Adipocyte (in vitro differentiated cells): ENCODE measurements around the gene FBXW5.

ENCODE experiments used
- DNase-seq: peaks from one replicate; pipeline ENCODE4 v3.0.0-alpha.2; 2015; ENCODE audit warnings: low read depth
- H3K27me3 ChIP-seq: replicated peaks from 2 replicates; pipeline ENCODE4 v1.7.0; 2013; ENCODE audit warnings: mild to moderate bottlenecking, low read length, moderate library complexity; ENCODE audit not compliant: control insufficient read depth, insufficient read depth
- H3K36me3 ChIP-seq: 2 replicates; pipeline ENCODE4 v1.7.0; 2013; ENCODE audit warnings: low read length, mild to moderate bottlenecking, moderate library complexity; ENCODE audit not compliant: control insufficient read depth, insufficient read depth, severe bottlenecking
- H3K4me1 ChIP-seq: 2 replicates; pipeline ENCODE4 v1.7.0; 2013; ENCODE audit warnings: mild to moderate bottlenecking, low read length, moderate library complexity; ENCODE audit not compliant: control insufficient read depth, insufficient read depth
- H3K4me3 ChIP-seq: 2 replicates; pipeline ENCODE4 v1.7.0; 2013; ENCODE audit warnings: mild to moderate bottlenecking, low read length, moderate library complexity
- H3K9ac ChIP-seq: 2 replicates; pipeline ENCODE4 v1.7.0; 2013; ENCODE audit warnings: mild to moderate bottlenecking, low read length, moderate library complexity
- H3K9me3 ChIP-seq: 2 replicates; pipeline ENCODE4 v1.7.0; 2013; ENCODE audit warnings: mild to moderate bottlenecking, low read length, moderate library complexity; ENCODE audit not compliant: control insufficient read depth

The FBXW5 gene

GRCh38 chr9:136890661-136891060 lies 53.9 kb downstream of the FBXW5 start:
- Histone ChIP-seq H3K4me3 (no peak overlapping the region), H3K9me3 (no peaks in the 10 kb centered on the region), H3K36me3 (peaks cover 3% of the 10 kb centered on the region), H3K27me3 (no peaks in the 10 kb centered on the region), H3K4me1 (peaks cover 8% of the 10 kb centered on the region), H3K9ac (no peak overlapping the region)
- no peak for DNase-seq
